Measurements from ENCODE around the gene VIPR1. TPM values are rescaled to one million over a fixed set of nuclear protein-coding genes. Genes with fewer than 3 reads are reported as not detected.

The VIPR1 gene, protein sequence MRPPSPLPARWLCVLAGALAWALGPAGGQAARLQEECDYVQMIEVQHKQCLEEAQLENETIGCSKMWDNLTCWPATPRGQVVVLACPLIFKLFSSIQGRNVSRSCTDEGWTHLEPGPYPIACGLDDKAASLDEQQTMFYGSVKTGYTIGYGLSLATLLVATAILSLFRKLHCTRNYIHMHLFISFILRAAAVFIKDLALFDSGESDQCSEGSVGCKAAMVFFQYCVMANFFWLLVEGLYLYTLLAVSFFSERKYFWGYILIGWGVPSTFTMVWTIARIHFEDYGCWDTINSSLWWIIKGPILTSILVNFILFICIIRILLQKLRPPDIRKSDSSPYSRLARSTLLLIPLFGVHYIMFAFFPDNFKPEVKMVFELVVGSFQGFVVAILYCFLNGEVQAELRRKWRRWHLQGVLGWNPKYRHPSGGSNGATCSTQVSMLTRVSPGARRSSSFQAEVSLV
- 10 to 100 TPM in 2 of 5 donors, 1 to 10 TPM in 3; 7.8 to 12.6 (median 9.2) TPM for polyA plus RNA-seq (ENCODE audit: insufficient read depth in 1 of 5, insufficient read length in 5 of 5, low replicate concordance in 1 of 5)
- long read RNA-seq, donor 1, result 0 reads
- long read RNA-seq, donor 2, partial matches to known transcripts, result 0 of 1 reads
- long read RNA-seq, donor 2, other reads (novel, unspliced or antisense), result 0 of 1 reads
- long read RNA-seq, donor 3, result 0 reads
- long read RNA-seq, donor 4, result 0 reads
- long read RNA-seq, donor 5, result 0 reads
- long read RNA-seq, donor 6, partial matches to known transcripts, result 0 of 2 reads
- long read RNA-seq, donor 6, other reads (novel, unspliced or antisense), result 0 of 2 reads
- long read RNA-seq, donor 7, result 0 reads
- long read RNA-seq, donor 8, partial matches to known transcripts, result 0 of 1 reads
- long read RNA-seq, donor 8, other reads (novel, unspliced or antisense), result 0 of 1 reads

- DNase-seq, result peak; percentile 56 to 65
Observed at GRCh38 chr3:42502429-42503250, at the start of gene VIPR1. VIPR1 (plus strand) TSS chr3:42502643; CDS start chr3:42502736, 93 bp downstream.

DNA sequence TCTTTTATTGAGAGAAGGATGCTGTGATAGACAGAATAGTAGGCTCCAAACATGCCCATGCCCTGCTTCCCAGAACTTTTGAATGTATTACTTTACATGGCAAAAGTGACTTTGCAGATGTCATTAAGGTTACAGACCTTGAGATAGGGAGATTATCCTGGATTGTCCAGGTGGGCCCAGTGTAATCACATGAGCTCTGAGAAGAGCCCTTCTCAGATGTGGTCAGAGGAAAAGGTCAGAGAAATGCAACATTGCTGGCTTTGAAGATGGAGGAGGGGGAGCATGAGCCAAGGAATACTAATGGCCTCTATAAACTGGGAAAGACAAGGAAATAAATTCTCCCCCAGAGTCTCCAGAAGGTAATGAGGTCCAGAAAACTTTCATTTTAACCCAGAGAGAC lies 46.2 kb upstream of the VIPR1 start:
- DNase-seq, result no peak

- no peak for DNase-seq
Observed at GRCh38 chr3:42459151-42459550, 43.3 kb upstream of the VIPR1 start.

GRCh38 chr3:42461762-42462161 lies 40.7 kb upstream of the VIPR1 start:
- DNase-seq, result no peak

DNA sequence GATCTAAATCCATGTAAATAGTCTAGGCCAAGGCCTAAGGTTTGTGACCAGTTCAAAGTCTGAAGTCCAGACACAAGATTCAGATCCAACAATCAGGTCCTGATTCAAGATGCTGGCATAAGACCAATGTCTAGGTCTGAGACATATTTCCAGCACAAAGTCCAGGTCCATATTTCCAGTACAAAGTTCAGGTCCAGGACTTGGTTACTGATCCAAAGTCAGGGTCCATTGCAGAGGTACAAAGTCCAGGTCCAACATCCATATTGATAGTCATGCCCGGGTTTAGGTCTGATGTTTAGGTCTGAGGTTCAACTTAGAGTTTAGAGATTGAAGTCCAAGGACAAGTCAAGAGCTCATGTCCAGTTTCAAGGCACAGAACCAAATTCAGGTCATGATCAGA lies 39.4 kb upstream of the VIPR1 start:
- no peak for DNase-seq

- DNase-seq, result no peak
Observed at GRCh38 chr3:42468111-42468510, 34.3 kb upstream of the VIPR1 start.

GRCh38 chr3:42472555-42472954 lies 29.9 kb upstream of the VIPR1 start:
- no peak for DNase-seq

DNA sequence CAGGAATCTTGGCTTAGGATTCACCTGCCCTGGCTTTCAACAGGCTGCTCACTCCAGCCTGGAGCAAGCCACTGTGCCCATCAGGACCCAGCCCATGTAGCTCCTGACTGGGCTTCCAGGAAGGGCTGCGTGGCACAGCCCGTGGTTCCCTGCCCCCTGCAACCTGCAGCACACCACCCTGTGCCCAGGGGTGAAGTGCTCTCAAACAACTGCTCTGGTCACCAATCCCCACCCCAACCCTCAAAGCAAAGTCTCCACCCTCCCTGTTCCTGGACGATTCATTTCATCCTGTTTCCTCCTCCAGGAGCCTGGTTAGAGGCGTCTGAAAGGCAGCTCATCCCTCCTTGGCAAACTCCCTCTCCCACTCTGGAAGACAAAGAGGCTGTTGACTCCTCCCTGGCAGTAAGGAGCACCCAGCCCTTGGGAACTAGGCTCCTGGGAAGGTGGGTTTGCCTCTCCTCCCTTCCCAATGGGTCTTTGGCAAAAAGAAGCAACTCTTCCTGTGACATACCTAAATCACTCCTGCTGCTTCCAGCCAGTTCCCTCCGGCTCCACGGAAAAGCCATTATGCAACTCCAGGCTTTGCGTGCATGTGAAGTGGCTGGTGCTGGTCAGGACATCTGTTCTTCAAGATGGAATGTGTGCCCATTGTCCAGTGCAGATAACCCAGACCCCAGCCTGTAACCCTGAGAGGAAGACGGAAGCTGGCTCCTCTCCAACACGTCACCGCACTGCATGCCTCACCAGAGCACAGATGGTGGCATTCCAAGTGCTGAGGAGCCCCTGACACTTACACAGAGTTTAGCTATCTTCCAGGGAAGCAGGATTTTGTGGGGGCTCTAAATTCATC lies 29.1 kb upstream of the VIPR1 start:
- DNase-seq, result no peak

GRCh38 chr3:42476225-42477125 lies 26.0 kb upstream of the VIPR1 start:
- peak in 1 of 2 donors; percentile 29 for DNase-seq

DNA sequence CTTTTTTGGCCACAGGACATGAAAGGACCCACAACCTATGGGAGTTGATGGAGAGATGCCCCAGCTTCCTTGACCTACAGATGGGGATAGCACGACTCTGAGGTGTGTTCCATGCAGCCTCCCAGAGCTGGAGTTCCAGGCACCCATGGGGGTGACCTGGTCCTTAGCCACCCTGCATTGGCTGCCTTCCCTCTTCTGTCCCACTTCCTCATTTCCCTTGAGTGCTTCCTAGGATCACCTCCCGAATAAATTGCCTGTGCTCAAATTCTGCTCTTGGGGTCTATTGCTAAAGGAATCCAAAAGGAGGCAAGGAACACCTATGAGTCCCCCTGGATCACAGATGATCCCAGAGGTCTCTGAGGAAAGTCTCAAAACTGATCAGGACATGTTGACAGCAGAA lies 24.7 kb upstream of the VIPR1 start:
- DNase-seq, result no peak

- no peak for DNase-seq
Observed at GRCh38 chr3:42478830-42479229, 23.6 kb upstream of the VIPR1 start.

GRCh38 chr3:42486814-42487565 lies 15.5 kb upstream of the VIPR1 start:
- DNase-seq, result no peak

DNA sequence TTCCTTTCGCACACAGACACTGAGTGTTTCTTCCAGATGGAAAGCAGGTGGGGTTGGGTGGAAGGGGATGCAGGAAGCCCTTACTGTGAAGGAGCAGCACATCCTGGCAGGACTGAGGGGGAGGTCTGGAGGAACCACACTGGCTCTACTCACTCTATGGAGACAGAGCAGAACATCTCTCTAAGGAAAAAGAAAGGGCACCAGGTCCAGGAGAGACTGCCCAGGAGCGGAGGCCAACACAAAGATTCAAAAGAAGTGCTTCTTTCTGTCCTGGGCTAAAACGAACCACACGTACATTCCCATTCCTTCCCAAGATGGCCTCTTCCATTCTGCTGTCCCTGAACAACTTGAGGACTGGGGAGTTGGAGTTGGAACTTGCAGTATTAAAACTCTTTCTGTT lies 13.8 kb upstream of the VIPR1 start:
- DNase-seq, result no peak

DNA sequence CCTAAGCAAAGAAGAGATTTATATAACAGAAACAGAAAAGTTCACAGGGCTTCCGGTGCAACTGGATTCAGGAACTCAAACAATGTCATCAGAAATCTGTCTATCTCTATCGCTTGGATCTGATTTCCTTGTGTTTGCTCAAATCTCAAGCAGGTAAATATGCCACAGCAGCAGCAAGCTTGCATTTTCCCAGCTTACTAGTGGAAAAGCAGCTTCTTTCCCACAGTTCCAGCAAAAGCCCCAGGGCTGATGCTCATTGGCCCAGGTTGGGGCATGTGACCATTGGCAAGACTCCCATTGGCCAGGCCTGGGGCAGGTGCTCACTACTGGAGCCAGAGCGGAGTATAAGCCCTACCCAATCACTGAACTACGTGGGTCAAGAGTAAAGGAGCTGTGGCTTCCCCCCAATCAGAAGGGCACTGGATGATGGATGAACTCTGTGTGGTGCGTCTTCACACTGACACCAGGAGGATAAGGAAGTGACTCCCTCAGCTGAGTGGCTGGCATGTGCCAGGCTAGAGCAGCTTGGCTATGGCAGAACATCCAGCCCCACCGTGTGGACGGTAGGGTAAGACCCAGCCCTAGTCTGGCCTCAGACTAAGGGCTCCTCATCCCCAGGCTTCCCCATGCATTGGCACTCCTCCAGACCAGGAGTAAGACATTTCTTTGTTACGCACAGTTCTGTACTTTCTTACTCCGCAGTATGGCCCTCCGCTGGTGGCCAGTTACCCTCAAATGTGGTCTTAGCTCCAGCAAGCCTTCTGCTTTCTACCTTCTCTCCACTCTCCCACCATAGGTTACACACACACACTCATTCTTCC lies 13.1 kb upstream of the VIPR1 start:
- no peak for DNase-seq

DNA sequence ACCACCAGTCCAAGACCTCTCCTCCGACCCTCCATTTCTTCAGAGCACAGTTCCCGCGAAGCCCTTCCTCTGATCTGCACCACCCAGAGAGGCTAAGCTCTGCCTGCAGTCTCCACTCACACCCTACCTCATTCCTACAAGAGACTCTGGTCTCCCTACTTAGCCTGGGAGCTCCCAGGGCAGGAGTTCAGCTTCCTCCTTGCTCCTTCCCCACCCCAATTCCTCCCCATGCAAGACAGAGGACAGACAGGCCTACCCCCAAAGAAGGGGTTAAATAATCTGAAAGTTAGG lies 12.6 kb upstream of the VIPR1 start:
- DNase-seq, result no peak

DNA sequence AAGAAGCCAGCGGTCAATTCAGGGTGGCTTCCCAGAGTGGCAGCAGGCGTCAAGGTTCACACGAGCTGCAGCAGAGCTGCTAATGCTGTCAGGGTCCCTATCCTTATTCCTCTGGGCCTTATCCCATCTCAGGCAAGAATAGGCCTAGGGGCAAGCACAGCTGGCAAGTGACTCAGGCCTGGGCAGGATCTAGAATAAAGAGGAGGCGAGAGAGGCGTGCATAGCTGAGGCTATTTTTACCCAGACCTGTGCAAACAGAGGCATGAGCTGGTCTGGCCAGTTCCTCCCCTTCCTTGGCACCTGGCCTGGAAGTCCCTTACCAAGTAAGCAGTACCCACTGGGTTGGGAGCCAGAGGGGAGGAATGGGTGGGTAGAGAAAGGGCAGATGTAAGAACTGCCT lies 12.2 kb upstream of the VIPR1 start:
- peak; percentile 64 to 66 for DNase-seq

DNA sequence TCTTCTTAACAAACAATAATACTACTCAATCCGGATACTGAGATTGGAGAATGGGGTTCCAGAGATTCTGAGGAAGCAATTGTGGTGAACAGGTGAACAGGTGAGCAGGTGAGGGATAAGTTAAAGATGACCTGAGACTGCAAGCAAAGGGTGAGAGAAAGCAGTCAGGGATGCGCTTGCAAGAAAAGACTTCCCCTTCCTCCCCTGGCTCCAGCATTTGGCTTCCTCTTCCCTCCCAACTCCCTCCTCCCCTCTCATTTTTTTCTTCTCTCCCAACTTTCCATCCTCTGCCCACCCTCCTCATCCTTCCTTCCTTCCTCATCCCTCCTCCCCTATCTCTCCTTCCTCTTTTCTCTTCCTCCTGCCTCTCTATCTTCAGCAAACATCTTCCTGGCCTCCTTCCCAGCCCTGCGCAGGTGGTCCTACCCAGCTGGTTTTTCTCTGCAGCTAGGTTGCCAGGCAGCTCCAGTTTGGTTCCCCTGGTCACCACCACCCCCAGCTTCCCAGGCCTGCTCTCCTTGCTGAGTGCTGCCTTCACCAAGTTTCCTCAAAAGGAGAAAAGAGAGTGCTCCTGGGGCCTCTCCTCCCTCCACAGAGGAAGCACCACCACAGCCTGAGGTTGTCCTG lies 10.4 kb upstream of the VIPR1 start:
- no peak for DNase-seq

DNA sequence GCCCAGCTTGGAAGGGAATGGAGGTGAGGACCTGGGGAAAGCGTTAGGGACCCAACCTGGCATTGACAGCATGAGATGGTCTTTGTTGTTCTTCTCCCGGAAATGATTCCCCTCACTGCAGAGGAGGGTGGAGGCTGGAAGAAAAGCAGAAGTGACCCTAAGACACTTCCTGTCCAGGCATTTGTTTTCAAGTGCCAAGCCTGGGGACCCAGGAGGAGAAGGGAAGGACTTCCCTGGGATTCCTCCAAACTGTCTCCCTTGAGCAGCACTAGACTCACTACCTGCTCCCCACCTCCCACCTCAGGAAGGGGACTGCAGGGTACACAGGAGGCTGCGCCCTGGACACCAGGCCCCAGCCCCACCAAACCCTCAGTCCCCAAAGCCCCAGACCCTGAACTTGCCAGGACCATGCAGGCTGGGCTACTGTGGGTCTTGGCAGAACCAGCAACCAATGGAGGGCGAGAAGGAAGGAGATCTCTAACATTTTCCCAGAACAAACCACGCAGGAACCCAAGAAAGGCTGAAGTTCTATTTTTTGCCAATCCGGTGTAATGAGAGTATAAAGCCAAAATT lies 9.8 kb upstream of the VIPR1 start:
- no peak for DNase-seq
